BE2C (cell line): ENCODE measurements around the gene PARP2.

ENCODE experiments used
- DNase-seq: peaks from one replicate; pipeline ENCODE4 v3.0.0-alpha.2; 2020
- H3K27me3 ChIP-seq: fragments of 250-450 bp; sonication (Bioruptor Pico); 2 replicates; pipeline ENCODE4 v1.5.1; 2020; ENCODE audit warnings: mild to moderate bottlenecking
- H3K36me3 ChIP-seq: fragments of 250-450 bp; sonication (Bioruptor Pico); 2 replicates; pipeline ENCODE4 v1.5.1; 2020; ENCODE audit warnings: mild to moderate bottlenecking
- H3K4me1 ChIP-seq: fragments of 250-450 bp; sonication (Bioruptor Pico); 2 replicates; pipeline ENCODE4 v1.5.1; 2020
- H3K4me3 ChIP-seq: 2 replicates; pipeline ENCODE4 v1.5.1; 2011; ENCODE audit warnings: low read depth, low read length
- H3K9me3 ChIP-seq: fragments of 250-450 bp; sonication (Bioruptor Pico); 2 replicates; pipeline ENCODE4 v1.5.1; 2020
- CTCF ChIP-seq: IDR thresholded peaks from 2 replicates; pipeline ENCODE4 v1.5.1; 2012; ENCODE audit warnings: mild to moderate bottlenecking, low read depth, low read length

The PARP2 gene

GRCh38 chr14:20383636-20384035 is 40.2 kb downstream of the PARP2 start:
- DNase-seq = no peak
- H3K9me3 ChIP-seq = no peaks in the 10 kb centered on the region
- H3K4me1 ChIP-seq = no peaks in the 10 kb centered on the region
- no peaks in the 10 kb centered on the region for H3K27me3 ChIP-seq
- H3K36me3 ChIP-seq = no peaks in the 10 kb centered on the region; the same call in 1 of the 2 replicates
- no peak overlapping the region for H3K4me3 ChIP-seq
- no peak for TF ChIP-seq CTCF

- Histone ChIP-seq H3K4me1 (no peaks in the 10 kb centered on the region), H3K36me3 (no peaks in the 10 kb centered on the region; the same call in 1 of the 2 replicates), H3K27me3 (no peaks in the 10 kb centered on the region), H3K9me3 (no peaks in the 10 kb centered on the region), H3K4me3 (no peak overlapping the region)
- TF ChIP-seq CTCF = no peak
- DNase-seq = no peak
Observed at GRCh38 chr14:20384321-20384720, 40.9 kb downstream of the PARP2 start.

GRCh38 chr14:20384886-20385285 is 41.5 kb downstream of the PARP2 start:
- TF ChIP-seq CTCF = no peak
- Histone ChIP-seq H3K9me3 (no peaks in the 10 kb centered on the region), H3K4me1 (no peaks in the 10 kb centered on the region), H3K4me3 (no peak overlapping the region), H3K36me3 (no peaks in the 10 kb centered on the region; the same call in 1 of the 2 replicates), H3K27me3 (no peaks in the 10 kb centered on the region)
- DNase-seq = no peak

GRCh38 chr14:20386276-20386855 is 42.9 kb downstream of the PARP2 start:
- no peaks in the 10 kb centered on the region for H3K27me3 ChIP-seq
- DNase-seq = no peak
- H3K4me3 ChIP-seq = no peak overlapping the region
- H3K9me3 ChIP-seq = no peaks in the 10 kb centered on the region
- no peaks in the 10 kb centered on the region; the same call in 1 of the 2 replicates for H3K36me3 ChIP-seq
- TF ChIP-seq CTCF = no peak
- no peaks in the 10 kb centered on the region for H3K4me1 ChIP-seq

- DNase-seq = no peak
Observed at GRCh38 chr14:20387576-20387975, 44.1 kb downstream of the PARP2 start.

More at GRCh38 chr14:20387576-20387975, 44.1 kb downstream of the PARP2 start:
- no peaks in the 10 kb centered on the region; the same call in 1 of the 2 replicates for H3K36me3 ChIP-seq
- H3K9me3 ChIP-seq = no peaks in the 10 kb centered on the region
- no peaks in the 10 kb centered on the region for H3K4me1 ChIP-seq
- no peaks in the 10 kb centered on the region for H3K27me3 ChIP-seq
- TF ChIP-seq CTCF = no peak
- no peak overlapping the region for H3K4me3 ChIP-seq
